ENCODE measurements around the gene USP6NL. TPM values are rescaled to one million over a fixed set of nuclear protein-coding genes. Genes with fewer than 3 reads are reported as not detected.

USP6NL gene
- total RNA-seq, 2 donors from 2014 or later: 13.5 to 19.3 TPM

GRCh38 chr10:11517150-11517549 lies 94.3 kb downstream of the USP6NL start:
- Histone ChIP-seq H3K27ac (no peak overlapping the region), H3K4me3 (no peak overlapping the region), H3K4me1 (no peaks in the 10 kb centered on the region), H3K9me3 (no peaks in the 10 kb centered on the region), H3K9ac (ENCODE audit: low read depth in 2 of 2, low read length in 2 of 2) (no peak overlapping the region), H3K36me3 (no peaks in the 10 kb centered on the region), H3K27me3 (no peaks in the 10 kb centered on the region)
- intact Hi-C loops (cut with DNase I): loop anchor here (5.0 kb wide), 1 partner anchor 210 kb away; no protein-coding TSS in a partner anchor
- DNase-seq: no peak
- no peak for TF ChIP-seq CTCF (IDR thresholded peaks at IDR 0.05)

- no peak overlapping the region for H3K27ac ChIP-seq
- no peaks in the 10 kb centered on the region for H3K36me3 ChIP-seq
- no peak overlapping the region for H3K9ac ChIP-seq (ENCODE audit: low read depth in 2 of 2, low read length in 2 of 2)
- H3K4me3 ChIP-seq: no peak overlapping the region
- no peaks in the 10 kb centered on the region for H3K4me1 ChIP-seq
- H3K9me3 ChIP-seq: no peaks in the 10 kb centered on the region
- intact Hi-C loops (cut with DNase I): loop anchor here (5.0 kb wide), 1 partner anchor 211 kb away; no protein-coding TSS in a partner anchor
- no peak for TF ChIP-seq CTCF (IDR thresholded peaks at IDR 0.05)
- no peaks in the 10 kb centered on the region for H3K27me3 ChIP-seq
- DNase-seq: no peak
Measured at GRCh38 chr10:11516431-11516746, 95.1 kb downstream of the USP6NL start.

- Histone ChIP-seq H3K9me3 (no peaks in the 10 kb centered on the region), H3K36me3 (no peaks in the 10 kb centered on the region), H3K27me3 (no peaks in the 10 kb centered on the region), H3K4me1 (no peaks in the 10 kb centered on the region), H3K9ac (ENCODE audit: low read depth in 2 of 2, low read length in 2 of 2) (no peak overlapping the region), H3K27ac (no peak overlapping the region), H3K4me3 (no peak overlapping the region)
- TF ChIP-seq CTCF (IDR thresholded peaks at IDR 0.05): peak; percentile 85
- intact Hi-C loops (cut with DNase I): loop anchor here (1.0 to 5.0 kb wide), 2 partner anchors 211 to 242 kb away; no protein-coding TSS in a partner anchor
- DNase-seq: peak; percentile 46
Measured at GRCh38 chr10:11515596-11516430, 95.6 kb downstream of the USP6NL start.

- intact Hi-C loops (cut with DNase I): no loop called here
- DNase-seq: no peak
- Histone ChIP-seq H3K27ac (no peak overlapping the region), H3K4me3 (no peak overlapping the region), H3K36me3 (no peaks in the 10 kb centered on the region), H3K9me3 (no peaks in the 10 kb centered on the region), H3K27me3 (no peaks in the 10 kb centered on the region), H3K4me1 (no peaks in the 10 kb centered on the region), H3K9ac (ENCODE audit: low read depth in 2 of 2, low read length in 2 of 2) (no peak overlapping the region)
- no peak for TF ChIP-seq CTCF (IDR thresholded peaks at IDR 0.05)
Measured at GRCh38 chr10:11513727-11514126, 97.7 kb downstream of the USP6NL start.

- H3K27ac ChIP-seq: no peak overlapping the region
- intact Hi-C loops (cut with DNase I): no loop called here
- DNase-seq: no peak
- H3K9me3 ChIP-seq: no peaks in the 10 kb centered on the region
- no peak overlapping the region for H3K9ac ChIP-seq (ENCODE audit: low read depth in 2 of 2, low read length in 2 of 2)
- no peaks in the 10 kb centered on the region for H3K36me3 ChIP-seq
- TF ChIP-seq CTCF (IDR thresholded peaks at IDR 0.05): no peak
- no peaks in the 10 kb centered on the region for H3K4me1 ChIP-seq
- H3K4me3 ChIP-seq: no peak overlapping the region
- no peaks in the 10 kb centered on the region for H3K27me3 ChIP-seq
Measured at GRCh38 chr10:11512596-11512995, 98.9 kb downstream of the USP6NL start.

Data from colonic mucosa (tissue), 4 donors.